ENCODE data around the gene TMBIM1. TPM values are rescaled to one million over a fixed set of nuclear protein-coding genes. Genes with fewer than 3 reads are reported as not detected.
"Not testable (repeated sequence)": the region's sequence is repeated elsewhere in the genome, so short reads cannot be mapped to it uniquely, and the experiment has no call there.

TMBIM1 gene
- total RNA-seq, 2 donors from 2014 or later = 317 to 426 TPM

GRCh38 chr2:218277921-218278320, 14.4 kb downstream of the TMBIM1 start:
- DNase-seq (no peak), ATAC-seq (no peak)
- intact Hi-C loops (cut with DNase I, micrococcal nuclease) = no loop called here

GRCh38 chr2:218276986-218277755, 15.1 kb downstream of the TMBIM1 start:
- intact Hi-C loops (cut with DNase I, micrococcal nuclease) = no loop called here
- DNase-seq (no peak), ATAC-seq (no peak)

GRCh38 chr2:218275371-218276072, 16.8 kb downstream of the TMBIM1 start:
- DNase-seq (peak in 1 of 2 donors; percentile 22), ATAC-seq (no peak)
- intact Hi-C loops (cut with DNase I, micrococcal nuclease) = no loop called here

GRCh38 chr2:218274586-218274985, 17.7 kb downstream of the TMBIM1 start:
- intact Hi-C loops (cut with DNase I, micrococcal nuclease) = loop anchor here in 1 of 2 donors (5.0 kb wide), 1 partner anchor 87 kb away; no protein-coding TSS in a partner anchor
- DNase-seq = peak in 1 of 2 donors; percentile 27
- no peak for ATAC-seq

- intact Hi-C loops (cut with DNase I, micrococcal nuclease) = loop anchor here in 1 of 2 donors (5.0 kb wide), 1 partner anchor 87 kb away; no protein-coding TSS in a partner anchor
- DNase-seq (peak; percentile 45 to 64), ATAC-seq (peak; percentile 34)
These were observed 18.4 kb downstream of the TMBIM1 start for GRCh38 chr2:218273908-218274249.

GRCh38 chr2:218273214-218273907, 18.9 kb downstream of the TMBIM1 start:
- not testable (repeated sequence) for ATAC-seq, DNase-seq
- intact Hi-C loops (cut with DNase I, micrococcal nuclease) = loop anchor here in 1 of 2 donors (5.0 kb wide), 1 partner anchor 86 kb away; no protein-coding TSS in a partner anchor

- intact Hi-C loops (cut with DNase I, micrococcal nuclease) = loop anchor here in 1 of 2 donors (5.0 kb wide), 1 partner anchor 85 kb away; no protein-coding TSS in a partner anchor
- DNase-seq (peak; percentile 91 to 98), ATAC-seq (peak; percentile 59)
These were observed 19.6 kb downstream of the TMBIM1 start for GRCh38 chr2:218272531-218273212.

GRCh38 chr2:218271865-218272530, 20.3 kb downstream of the TMBIM1 start:
- DNase-seq (no peak), ATAC-seq (no peak)
- intact Hi-C loops (cut with DNase I, micrococcal nuclease) = loop anchor here in 1 of 2 donors (5.0 kb wide), 1 partner anchor 85 kb away; no protein-coding TSS in a partner anchor

GRCh38 chr2:218271487-218271797, 20.9 kb downstream of the TMBIM1 start:
- intact Hi-C loops (cut with DNase I, micrococcal nuclease) = loop anchor here in 1 of 2 donors (5.0 kb wide), 1 partner anchor 84 kb away; no protein-coding TSS in a partner anchor
- ATAC-seq = no peak

GRCh38 chr2:218270721-218271486, 21.4 kb downstream of the TMBIM1 start:
- DNase-seq (peak in 1 of 2 donors; percentile 50), ATAC-seq (peak; percentile 1)
- intact Hi-C loops (cut with DNase I, micrococcal nuclease) = loop anchor here in 1 of 2 donors (5.0 kb wide), 1 partner anchor 84 kb away; no protein-coding TSS in a partner anchor

More at GRCh38 chr2:218271487-218271797, 20.9 kb downstream of the TMBIM1 start:
- DNase-seq = peak; percentile 57 to 62

- ATAC-seq (peak; percentile 73), DNase-seq (peak; percentile 100)
- intact Hi-C loops (cut with DNase I, micrococcal nuclease) = loop anchor here in 1 of 2 donors (5.0 kb wide), 1 partner anchor 83 kb away; no protein-coding TSS in a partner anchor
These were observed 22.2 kb downstream of the TMBIM1 start, which contains the start of the genes AAMP and PNKD for GRCh38 chr2:218269900-218270720. Gene AAMP (minus strand): TSS chr2:218270137. CDS start chr2:218270086, 51 bp downstream. Gene PNKD (plus strand): TSS chr2:218270519. CDS start chr2:218270536, 17 bp downstream.

- ATAC-seq = no peak
- intact Hi-C loops (cut with DNase I, micrococcal nuclease) = no loop called here
- DNase-seq = no peak
These were observed 25.0 kb downstream of the TMBIM1 start for GRCh38 chr2:218267259-218267658.

- ATAC-seq (no peak), DNase-seq (peak in 1 of 2 donors; percentile 28)
- intact Hi-C loops (cut with DNase I, micrococcal nuclease) = no loop called here
These were observed 25.9 kb downstream of the TMBIM1 start for GRCh38 chr2:218266316-218266979.

- ATAC-seq = no peak
- intact Hi-C loops (cut with DNase I, micrococcal nuclease) = no loop called here
- DNase-seq = peak in 1 of 2 donors; percentile 33
These were observed 26.7 kb downstream of the TMBIM1 start for GRCh38 chr2:218265626-218266025.

- ATAC-seq = peak; percentile 73
- DNase-seq = peak; percentile 77
These were observed 27.3 kb downstream of the TMBIM1 start for GRCh38 chr2:218264773-218265561.

More at GRCh38 chr2:218264773-218265561, 27.3 kb downstream of the TMBIM1 start:
- intact Hi-C loops (cut with DNase I, micrococcal nuclease) = loop anchor here in 1 of 2 donors (5.0 kb wide), 1 partner anchor 48 kb away; the partner anchor contains the start of gene ARPC2
